Measurements from ENCODE around the gene KYNU. TPM values are rescaled to one million over a fixed set of nuclear protein-coding genes. Genes with fewer than 3 reads are reported as not detected.
"Not testable (repeated sequence)": the region's sequence is repeated elsewhere in the genome, so short reads cannot be mapped to it uniquely, and the experiment has no call there.

The KYNU gene
- total RNA-seq, 2 experiments from 2014 or later = not detected

DNA sequence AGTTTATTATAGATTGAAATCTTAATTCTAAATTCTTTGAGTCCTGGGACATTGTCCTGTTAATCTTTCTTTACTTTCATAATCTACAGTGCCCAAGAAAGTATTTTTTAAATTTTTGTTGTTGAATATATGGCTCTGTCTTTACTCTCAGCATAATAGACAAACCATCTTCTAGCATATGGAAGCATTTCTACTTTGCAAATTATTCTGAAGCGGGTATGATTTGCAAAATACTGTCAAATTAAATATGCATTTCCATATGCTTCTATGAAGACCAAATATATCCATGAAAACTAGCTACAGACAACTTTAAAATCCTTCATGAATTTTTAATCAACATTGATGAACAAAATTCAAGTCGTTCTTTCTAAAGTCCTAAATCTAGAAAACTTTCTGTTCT, 117.2 kb downstream of the KYNU start:
- Mint-ChIP-seq H3K27ac (no peak overlapping the region), H3K4me3 (no peak overlapping the region), H3K27me3 (peaks cover 49% of the 10 kb centered on the region), H3K36me3 (no peaks in the 10 kb centered on the region), H3K4me1 (no peaks in the 10 kb centered on the region), H3K9me3 (ENCODE audit: low read depth) (no peaks in the 10 kb centered on the region)
- CTCF ChIA-PET = interaction anchor here (1.2 kb wide), 1 partner anchor 8 kb away, joined by 3 read pairs; no protein-coding TSS in a partner anchor
- DNase-seq = no peak
- ATAC-seq = no peak

DNA sequence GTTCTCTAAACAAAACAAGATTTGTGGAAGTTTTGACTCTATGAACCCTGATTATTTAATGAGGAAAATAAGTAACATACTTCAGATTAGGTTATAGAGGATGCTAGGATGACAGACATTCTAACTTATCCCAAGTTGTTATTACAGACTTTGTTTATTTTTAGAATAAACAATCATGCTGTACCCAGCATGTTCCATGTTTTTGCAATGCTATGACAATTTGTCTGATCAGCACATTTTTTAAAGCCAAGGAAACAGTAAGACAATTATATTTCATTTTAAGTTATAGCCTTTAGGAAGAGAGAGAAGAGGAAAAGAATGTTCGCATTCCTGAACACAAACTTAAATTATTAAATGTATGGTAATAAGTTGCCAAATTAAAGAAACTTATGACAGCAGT, 119.8 kb downstream of the KYNU start:
- H3K27me3 Mint-ChIP-seq = peaks cover 54% of the 10 kb centered on the region
- H3K4me3 Mint-ChIP-seq = no peak overlapping the region
- CTCF ChIA-PET = no interaction called here
- H3K4me1 Mint-ChIP-seq = no peaks in the 10 kb centered on the region
- no peak overlapping the region for H3K27ac Mint-ChIP-seq
- no peaks in the 10 kb centered on the region for H3K36me3 Mint-ChIP-seq
- DNase-seq = no peak
- ATAC-seq = no peak
- H3K9me3 Mint-ChIP-seq (ENCODE audit: low read depth) = no peaks in the 10 kb centered on the region

DNA sequence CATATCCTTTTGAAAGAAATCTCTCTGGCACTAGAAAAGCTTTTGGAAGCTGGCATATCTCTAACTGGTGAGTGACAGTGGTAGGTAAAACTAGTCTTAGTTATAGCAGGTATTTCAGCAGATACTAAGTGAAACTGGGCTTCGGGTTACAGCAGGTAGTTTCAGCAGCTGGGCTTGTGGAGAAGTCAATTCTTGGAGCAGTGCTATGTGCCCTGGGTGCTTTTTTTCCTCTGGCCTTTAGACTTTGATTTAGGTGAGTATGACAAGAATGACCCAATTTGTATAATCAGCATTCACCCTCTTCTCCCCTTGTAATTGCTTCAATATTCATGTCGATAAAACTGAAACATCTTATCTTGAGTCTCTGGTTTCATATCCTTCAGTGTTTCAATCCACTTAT, 123.1 kb downstream of the KYNU start:
- no peak overlapping the region for H3K4me3 Mint-ChIP-seq
- H3K9me3 Mint-ChIP-seq (ENCODE audit: low read depth) = no peaks in the 10 kb centered on the region
- peaks cover 44% of the 10 kb centered on the region for H3K27me3 Mint-ChIP-seq
- H3K36me3 Mint-ChIP-seq = no peaks in the 10 kb centered on the region
- CTCF ChIA-PET = no interaction called here
- DNase-seq (no peak), ATAC-seq (no peak)
- no peak overlapping the region for H3K27ac Mint-ChIP-seq
- H3K4me1 Mint-ChIP-seq = no peaks in the 10 kb centered on the region

DNA sequence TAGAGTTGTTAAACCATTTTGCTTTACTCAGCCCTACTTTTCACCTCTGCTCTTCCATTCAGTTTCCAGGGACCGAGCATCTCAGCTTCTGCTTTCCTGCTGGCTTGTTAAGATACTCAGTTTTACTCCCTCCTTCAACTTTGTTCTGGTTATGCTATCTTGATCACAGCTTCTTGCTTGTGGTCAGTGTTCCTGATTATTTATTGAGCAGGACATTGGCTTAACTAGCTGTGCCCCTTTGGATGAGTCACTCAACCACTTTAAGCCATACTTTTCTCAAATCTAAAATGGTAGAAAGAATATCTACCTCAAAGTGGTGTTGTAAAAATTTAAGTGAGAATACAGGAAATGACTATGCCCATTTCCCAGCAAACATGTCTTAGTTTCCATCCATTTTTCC, 124.0 kb downstream of the KYNU start:
- DNase-seq (no peak), ATAC-seq (no peak)
- Mint-ChIP-seq H3K27me3 (peaks cover 35% of the 10 kb centered on the region), H3K4me3 (no peak overlapping the region), H3K27ac (no peak overlapping the region), H3K9me3 (ENCODE audit: low read depth) (no peaks in the 10 kb centered on the region), H3K36me3 (no peaks in the 10 kb centered on the region), H3K4me1 (no peaks in the 10 kb centered on the region)
- CTCF ChIA-PET = no interaction called here

- Mint-ChIP-seq H3K4me3 (no peak overlapping the region), H3K36me3 (no peaks in the 10 kb centered on the region), H3K27ac (no peak overlapping the region), H3K9me3 (ENCODE audit: low read depth) (no peaks in the 10 kb centered on the region), H3K27me3 (peaks cover 29% of the 10 kb centered on the region), H3K4me1 (no peaks in the 10 kb centered on the region)
- DNase-seq (no peak), ATAC-seq (no peak)
- CTCF ChIA-PET = no interaction called here
These were observed 138.2 kb downstream of the KYNU start for GRCh38 chr2:143015656-143016055.

DNA sequence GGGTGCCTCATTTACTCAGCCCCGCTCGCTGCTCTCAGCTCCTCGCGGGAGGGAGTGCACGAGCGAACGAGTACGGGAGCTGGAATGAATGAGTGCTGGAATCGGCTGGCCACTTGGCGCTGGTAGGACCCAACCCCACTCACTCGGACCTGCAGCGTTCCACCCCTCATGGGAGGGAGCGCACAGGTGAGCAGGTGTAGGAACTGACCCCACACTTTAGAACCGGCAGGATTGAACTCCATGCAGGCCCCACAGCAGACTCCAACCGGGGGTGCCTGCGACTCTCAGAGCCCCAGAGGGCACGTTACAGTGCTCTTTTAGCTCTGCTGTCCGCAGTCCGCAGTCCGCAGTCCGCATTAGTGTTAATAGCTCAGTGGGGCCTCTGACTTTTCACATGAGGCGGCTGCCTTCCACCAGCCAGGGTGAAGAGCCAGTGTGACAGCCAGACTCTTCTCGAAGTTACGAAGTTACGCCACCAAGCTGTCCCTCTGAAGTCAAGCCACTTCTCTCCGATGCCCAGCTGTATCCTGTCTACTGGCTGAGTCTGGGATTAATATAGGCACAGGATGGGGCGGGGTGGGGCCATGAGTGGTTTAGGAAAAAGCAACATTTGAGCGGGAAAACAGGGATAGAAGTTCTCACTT, 149.1 kb downstream of the KYNU start:
- CTCF ChIA-PET = no interaction called here
- Mint-ChIP-seq H3K4me3 (no peak overlapping the region), H3K4me1 (peaks cover 6% of the 10 kb centered on the region), H3K27me3 (peaks cover 32% of the 10 kb centered on the region), H3K36me3 (no peaks in the 10 kb centered on the region), H3K27ac (no peak overlapping the region), H3K9me3 (ENCODE audit: low read depth) (no peaks in the 10 kb centered on the region)
- no peak for DNase-seq
- ATAC-seq = no peak

GRCh38 chr2:143029141-143029540, 151.7 kb downstream of the KYNU start:
- Mint-ChIP-seq H3K9me3 (ENCODE audit: low read depth) (no peaks in the 10 kb centered on the region), H3K27me3 (peaks cover 24% of the 10 kb centered on the region), H3K4me3 (no peak overlapping the region), H3K4me1 (peaks cover 8% of the 10 kb centered on the region), H3K36me3 (no peaks in the 10 kb centered on the region), H3K27ac (no peak overlapping the region)
- CTCF ChIA-PET = no interaction called here
- DNase-seq (no peak), ATAC-seq (no peak)

- Mint-ChIP-seq H3K9me3 (ENCODE audit: low read depth) (no peaks in the 10 kb centered on the region), H3K36me3 (no peaks in the 10 kb centered on the region), H3K4me3 (no peak overlapping the region), H3K27ac (no peak overlapping the region), H3K27me3 (peaks cover 15% of the 10 kb centered on the region), H3K4me1 (peaks cover 10% of the 10 kb centered on the region)
- CTCF ChIA-PET = no interaction called here
- no peak for DNase-seq
- ATAC-seq = no peak
These were observed 152.7 kb downstream of the KYNU start for GRCh38 chr2:143030127-143030526.

DNA sequence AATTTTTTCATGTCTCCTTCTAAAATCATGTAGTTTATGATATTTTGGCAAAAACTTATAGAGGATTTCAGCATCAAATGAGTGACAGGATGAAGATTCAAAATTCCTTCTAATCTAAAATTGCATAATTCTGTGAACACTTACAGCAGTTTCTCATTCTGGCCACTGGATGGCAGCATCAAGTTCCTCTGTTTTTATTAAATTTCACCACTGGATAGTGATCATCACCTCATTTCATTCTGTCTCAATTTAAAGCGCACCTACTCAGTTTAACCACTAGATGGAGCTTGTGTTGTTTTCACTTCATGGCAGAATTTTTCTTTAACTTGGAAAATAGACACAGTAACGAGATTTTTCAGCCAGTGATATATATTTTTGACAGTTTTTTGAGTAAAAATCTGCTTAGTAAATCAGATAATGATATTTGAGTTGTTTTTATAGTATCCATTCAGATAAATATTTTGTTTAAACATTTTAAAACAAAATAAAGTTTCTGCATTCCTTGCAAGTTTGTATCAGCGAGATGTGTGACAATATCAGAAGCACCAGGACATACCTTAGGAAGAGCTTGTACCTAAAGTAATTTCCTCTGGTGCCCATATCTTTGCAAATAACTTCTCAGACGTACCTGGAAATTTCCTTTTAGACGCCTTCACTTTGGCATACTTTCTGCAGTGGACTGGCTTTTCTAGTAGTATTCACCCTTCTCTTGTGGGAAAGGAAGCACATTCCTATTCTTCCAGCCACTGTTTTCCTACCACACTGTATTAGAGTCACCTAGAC, 157.0 kb downstream of the KYNU start:
- ATAC-seq (peak; percentile 89), DNase-seq (peak; percentile 70)
- H3K4me3 Mint-ChIP-seq = no peak overlapping the region
- H3K9me3 Mint-ChIP-seq (ENCODE audit: low read depth) = no peaks in the 10 kb centered on the region
- H3K4me1 Mint-ChIP-seq = peaks cover 10% of the 10 kb centered on the region
- no peaks in the 10 kb centered on the region for H3K36me3 Mint-ChIP-seq
- peaks cover 2% of the 10 kb centered on the region for H3K27me3 Mint-ChIP-seq
- no peak overlapping the region for H3K27ac Mint-ChIP-seq
- CTCF ChIA-PET = interaction anchor here (0.7 to 4.7 kb wide), 23 partner anchors 11 to 813 kb away, joined by 3 to 25 read pairs (median 4); no protein-coding TSS in a partner anchor

DNA sequence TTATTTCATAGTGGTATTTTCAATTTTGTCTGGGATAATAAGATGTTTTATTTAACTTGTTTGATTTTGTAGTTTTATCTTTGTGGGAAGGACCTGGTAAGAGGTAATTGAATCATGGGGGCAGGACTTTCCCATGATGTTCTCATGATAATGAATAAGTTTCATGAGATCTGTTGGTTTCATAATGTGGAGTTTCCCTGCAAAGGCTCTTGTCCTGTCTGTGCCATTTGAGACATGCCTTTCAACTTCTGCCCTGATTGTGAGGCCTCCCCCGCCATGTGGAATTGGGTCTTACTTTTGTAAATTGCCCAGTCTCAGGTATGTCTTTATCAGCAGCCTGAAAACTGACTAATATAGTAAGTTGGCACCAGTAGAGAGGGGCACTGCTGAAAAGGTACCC, 174.0 kb downstream of the KYNU start:
- H3K36me3 Mint-ChIP-seq = no peaks in the 10 kb centered on the region
- ATAC-seq (no peak), DNase-seq (no peak)
- H3K9me3 Mint-ChIP-seq (ENCODE audit: low read depth) = peaks cover 8% of the 10 kb centered on the region
- H3K27me3 Mint-ChIP-seq = peaks cover 5% of the 10 kb centered on the region
- H3K4me1 Mint-ChIP-seq = no peaks in the 10 kb centered on the region
- CTCF ChIA-PET = no interaction called here
- no peak overlapping the region for H3K4me3 Mint-ChIP-seq
- no peak overlapping the region for H3K27ac Mint-ChIP-seq

GRCh38 chr2:143053437-143053836, 176.0 kb downstream of the KYNU start:
- not testable (repeated sequence) for H3K27me3 Mint-ChIP-seq, H3K4me3 Mint-ChIP-seq, ATAC-seq, DNase-seq, H3K36me3 Mint-ChIP-seq, H3K27ac Mint-ChIP-seq, H3K4me1 Mint-ChIP-seq
- H3K9me3 Mint-ChIP-seq (ENCODE audit: low read depth) = peaks cover 14% of the 10 kb centered on the region
- CTCF ChIA-PET = interaction anchor here (0.5 kb wide), 1 partner anchor 30 kb away, joined by 3 read pairs; no protein-coding TSS in a partner anchor

GRCh38 chr2:143056550-143056949, 179.1 kb downstream of the KYNU start:
- ATAC-seq (no peak), DNase-seq (no peak)
- CTCF ChIA-PET = no interaction called here
- Mint-ChIP-seq H3K27me3 (peaks cover 8% of the 10 kb centered on the region), H3K4me3 (no peak overlapping the region), H3K27ac (no peak overlapping the region), H3K36me3 (peaks cover 7% of the 10 kb centered on the region), H3K4me1 (no peaks in the 10 kb centered on the region), H3K9me3 (ENCODE audit: low read depth) (peaks cover 14% of the 10 kb centered on the region)

DNA sequence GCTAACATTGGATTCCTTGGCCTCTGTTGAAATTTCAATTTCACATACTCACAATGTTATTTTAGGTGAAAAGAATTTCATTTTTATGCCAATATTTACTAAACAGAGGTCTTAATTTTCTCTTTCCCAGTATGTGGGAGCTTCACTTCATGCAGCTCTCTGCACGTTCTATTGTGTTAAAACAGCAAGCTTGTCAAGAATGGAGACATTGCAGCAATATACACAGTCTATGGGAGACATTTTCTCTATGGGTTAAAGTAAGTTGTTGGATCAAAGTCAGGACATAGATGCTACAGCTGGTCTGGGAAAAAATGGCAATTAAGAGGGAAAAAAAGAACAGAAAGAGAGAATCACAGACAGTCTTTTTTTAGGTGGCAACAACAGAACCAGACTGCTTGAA, 181.4 kb downstream of the KYNU start:
- peaks cover 16% of the 10 kb centered on the region for H3K9me3 Mint-ChIP-seq (ENCODE audit: low read depth)
- H3K4me1 Mint-ChIP-seq = no peaks in the 10 kb centered on the region
- peaks cover 5% of the 10 kb centered on the region for H3K27me3 Mint-ChIP-seq
- CTCF ChIA-PET = interaction anchor here (1.7 kb wide), 1 partner anchor 24 kb away, joined by 4 read pairs; no protein-coding TSS in a partner anchor
- ATAC-seq (no peak), DNase-seq (no peak)
- H3K27ac Mint-ChIP-seq = no peak overlapping the region
- H3K4me3 Mint-ChIP-seq = no peak overlapping the region
- peaks cover 7% of the 10 kb centered on the region for H3K36me3 Mint-ChIP-seq

- Mint-ChIP-seq H3K36me3 (peaks cover 5% of the 10 kb centered on the region), H3K27ac (no peak overlapping the region), H3K9me3 (ENCODE audit: low read depth) (peaks cover 11% of the 10 kb centered on the region), H3K4me1 (peaks cover 4% of the 10 kb centered on the region), H3K27me3 (peaks cover 14% of the 10 kb centered on the region), H3K4me3 (no peak overlapping the region)
- CTCF ChIA-PET = no interaction called here
- DNase-seq = no peak
- ATAC-seq = no peak
These were observed 186.2 kb downstream of the KYNU start for GRCh38 chr2:143063612-143064200.

Data from activated CD8-positive, alpha-beta memory T cell treated with anti-CD3 and anti-CD28 coated beads, Interleukin-2, amount 10 ng/mL, durations not matched to agents 7 days and 5 days (primary cell).